Dendritic cell treated with granulocyte-macrophage colony-stimulating factor and Interleukin-4, amounts not matched to agents 40 ng/mL and 50 ng/mL, for 4 days (primary cell): ENCODE results near the gene CLSTN3.
A peak's percentile ranks its signal among the peaks of the same experiment; 100 is the strongest.

ENCODE experiments used
- H3K27ac Mint-ChIP-seq: one replicate; pipeline ENCODE4 v1.8.0; 2022; ENCODE audit warnings: mild to moderate bottlenecking, mixed read lengths
- H3K27me3 Mint-ChIP-seq: one replicate; pipeline ENCODE4 v1.8.0; 2022; ENCODE audit warnings: mild to moderate bottlenecking, mixed read lengths
- H3K36me3 Mint-ChIP-seq: one replicate; pipeline ENCODE4 v1.8.0; 2022; ENCODE audit warnings: low read depth, mixed read lengths
- H3K4me1 Mint-ChIP-seq: one replicate; pipeline ENCODE4 v1.8.0; 2022; ENCODE audit warnings: low read depth, mixed read lengths
- H3K4me3 Mint-ChIP-seq: one replicate; pipeline ENCODE4 v1.8.0; 2022; ENCODE audit warnings: mild to moderate bottlenecking, moderate library complexity, mixed read lengths
- H3K9me3 Mint-ChIP-seq: one replicate; pipeline ENCODE4 v1.8.0; 2022; ENCODE audit warnings: mixed read lengths
- intact Hi-C: fragments of 100-400 bp; cut with micrococcal nuclease; formaldehyde crosslinking; loops from one replicate; pipeline ENCODE4 v1.15.0; 2022

The CLSTN3 gene

GRCh38 chr12:7125632-7126227, 4.4 kb upstream of the CLSTN3 start:
- peaks cover 51% of the 10 kb centered on the region for H3K27me3 Mint-ChIP-seq
- no peaks in the 10 kb centered on the region for H3K36me3 Mint-ChIP-seq
- H3K4me1 Mint-ChIP-seq = peaks cover 26% of the 10 kb centered on the region
- H3K27ac Mint-ChIP-seq = no peak overlapping the region
- no peaks in the 10 kb centered on the region for H3K9me3 Mint-ChIP-seq
- H3K4me3 Mint-ChIP-seq = no peak overlapping the region
- intact Hi-C loops = no loop called here

GRCh38 chr12:7127916-7128626, 2.1 kb upstream of the CLSTN3 start:
- Mint-ChIP-seq H3K27ac (no peak overlapping the region), H3K36me3 (no peaks in the 10 kb centered on the region), H3K4me1 (peaks cover 42% of the 10 kb centered on the region), H3K27me3 (peaks cover 73% of the 10 kb centered on the region), H3K4me3 (no peak overlapping the region), H3K9me3 (no peaks in the 10 kb centered on the region)
- intact Hi-C loops = no loop called here

- Mint-ChIP-seq H3K27ac (no peak within 1 kb of the TSS), H3K4me1 (peaks cover 39% of the 10 kb centered on the region), H3K36me3 (no peaks in the 10 kb centered on the region), H3K9me3 (no peaks in the 10 kb centered on the region), H3K27me3 (peaks cover 72% of the 10 kb centered on the region), H3K4me3 (peak within 1 kb of the TSS; percentile 48)
- intact Hi-C loops = no loop called here
Observed at GRCh38 chr12:7128681-7129286, 1.4 kb upstream of the CLSTN3 start, which contains the start of gene RBP5. Gene RBP5 (minus strand): TSS chr12:7128889. CDS start chr12:7128775, 114 bp downstream.

GRCh38 chr12:7129287-7129871, 792 bp upstream of the CLSTN3 start:
- peaks cover 45% of the 10 kb centered on the region for H3K4me1 Mint-ChIP-seq
- H3K4me3 Mint-ChIP-seq = peak overlapping the region; percentile 48
- no peaks in the 10 kb centered on the region for H3K9me3 Mint-ChIP-seq
- H3K27me3 Mint-ChIP-seq = peaks cover 66% of the 10 kb centered on the region
- intact Hi-C loops = no loop called here
- no peak overlapping the region for H3K27ac Mint-ChIP-seq
- no peaks in the 10 kb centered on the region for H3K36me3 Mint-ChIP-seq

- Mint-ChIP-seq H3K27ac (no peak overlapping the region), H3K27me3 (peaks cover 59% of the 10 kb centered on the region), H3K4me1 (peaks cover 53% of the 10 kb centered on the region), H3K9me3 (no peaks in the 10 kb centered on the region), H3K4me3 (peak overlapping the region; percentile 48), H3K36me3 (no peaks in the 10 kb centered on the region)
- intact Hi-C loops = no loop called here
Observed at GRCh38 chr12:7130701-7131501, 730 bp downstream of the CLSTN3 start.

GRCh38 chr12:7131502-7131866, 1.3 kb downstream of the CLSTN3 start:
- H3K27me3 Mint-ChIP-seq = peaks cover 59% of the 10 kb centered on the region
- H3K4me1 Mint-ChIP-seq = peaks cover 53% of the 10 kb centered on the region
- H3K27ac Mint-ChIP-seq = no peak overlapping the region
- no peak overlapping the region for H3K4me3 Mint-ChIP-seq
- no peaks in the 10 kb centered on the region for H3K9me3 Mint-ChIP-seq
- intact Hi-C loops = no loop called here
- no peaks in the 10 kb centered on the region for H3K36me3 Mint-ChIP-seq

- H3K36me3 Mint-ChIP-seq = no peaks in the 10 kb centered on the region
- peaks cover 38% of the 10 kb centered on the region for H3K27me3 Mint-ChIP-seq
- H3K4me3 Mint-ChIP-seq = no peak overlapping the region
- intact Hi-C loops = no loop called here
- H3K27ac Mint-ChIP-seq = no peak overlapping the region
- H3K4me1 Mint-ChIP-seq = peaks cover 65% of the 10 kb centered on the region
- no peaks in the 10 kb centered on the region for H3K9me3 Mint-ChIP-seq
Observed at GRCh38 chr12:7134396-7135166, 4.4 kb downstream of the CLSTN3 start.

GRCh38 chr12:7136071-7136470, 5.9 kb downstream of the CLSTN3 start:
- intact Hi-C loops = no loop called here
- H3K27ac Mint-ChIP-seq = no peak overlapping the region
- peaks cover 23% of the 10 kb centered on the region for H3K27me3 Mint-ChIP-seq
- H3K4me1 Mint-ChIP-seq = peaks cover 50% of the 10 kb centered on the region
- H3K4me3 Mint-ChIP-seq = no peak overlapping the region
- no peaks in the 10 kb centered on the region for H3K36me3 Mint-ChIP-seq
- no peaks in the 10 kb centered on the region for H3K9me3 Mint-ChIP-seq

- peaks cover 44% of the 10 kb centered on the region for H3K4me1 Mint-ChIP-seq
- peaks cover 19% of the 10 kb centered on the region for H3K27me3 Mint-ChIP-seq
- no peaks in the 10 kb centered on the region for H3K9me3 Mint-ChIP-seq
- H3K4me3 Mint-ChIP-seq = no peak overlapping the region
- no peak overlapping the region for H3K27ac Mint-ChIP-seq
- no peaks in the 10 kb centered on the region for H3K36me3 Mint-ChIP-seq
- intact Hi-C loops = no loop called here
Observed at GRCh38 chr12:7136676-7137075, 6.5 kb downstream of the CLSTN3 start.

GRCh38 chr12:7137908-7138307, 7.7 kb downstream of the CLSTN3 start:
- Mint-ChIP-seq H3K27me3 (peaks cover 6% of the 10 kb centered on the region), H3K4me3 (no peak overlapping the region), H3K9me3 (no peaks in the 10 kb centered on the region), H3K36me3 (no peaks in the 10 kb centered on the region), H3K27ac (no peak overlapping the region), H3K4me1 (peaks cover 35% of the 10 kb centered on the region)
- intact Hi-C loops = no loop called here

GRCh38 chr12:7139200-7139599, 9.0 kb downstream of the CLSTN3 start:
- Mint-ChIP-seq H3K36me3 (no peaks in the 10 kb centered on the region), H3K9me3 (no peaks in the 10 kb centered on the region), H3K4me3 (no peak overlapping the region), H3K27me3 (peaks cover 2% of the 10 kb centered on the region), H3K27ac (no peak overlapping the region), H3K4me1 (peaks cover 30% of the 10 kb centered on the region)
- intact Hi-C loops = no loop called here

GRCh38 chr12:7141351-7142005, 11.3 kb downstream of the CLSTN3 start:
- H3K27ac Mint-ChIP-seq = no peak overlapping the region
- peaks cover 20% of the 10 kb centered on the region for H3K4me1 Mint-ChIP-seq
- no peaks in the 10 kb centered on the region for H3K36me3 Mint-ChIP-seq
- peaks cover 2% of the 10 kb centered on the region for H3K27me3 Mint-ChIP-seq
- H3K4me3 Mint-ChIP-seq = no peak overlapping the region
- no peaks in the 10 kb centered on the region for H3K9me3 Mint-ChIP-seq
- intact Hi-C loops = loop anchor here (1.0 to 2.0 kb wide), 2 partner anchors 47 to 497 kb away; partner anchors contain the start of gene PEX5
